Measurements from ENCODE around the gene COX7B2.

DNA sequence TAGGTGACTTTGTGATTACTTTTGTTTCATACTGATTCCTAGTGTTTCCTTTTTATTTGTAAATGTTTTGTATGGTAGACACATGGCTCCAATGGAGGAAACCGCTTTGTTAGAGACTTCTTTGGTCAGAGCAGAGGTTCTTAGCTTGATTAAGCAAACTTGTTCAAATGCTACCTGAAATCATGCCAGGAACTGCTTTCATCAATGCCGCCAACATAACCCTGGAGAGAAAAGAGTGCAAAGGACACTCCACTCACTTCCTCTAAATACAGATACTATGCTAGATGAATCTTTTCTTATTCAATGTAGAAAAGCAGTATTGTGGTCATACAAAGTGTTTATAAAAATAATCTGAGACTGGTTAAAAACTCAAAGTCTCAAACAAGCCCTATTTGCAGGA lies 25.7 kb upstream of the COX7B2 start:
- TF ChIP-seq, protein P1, sequence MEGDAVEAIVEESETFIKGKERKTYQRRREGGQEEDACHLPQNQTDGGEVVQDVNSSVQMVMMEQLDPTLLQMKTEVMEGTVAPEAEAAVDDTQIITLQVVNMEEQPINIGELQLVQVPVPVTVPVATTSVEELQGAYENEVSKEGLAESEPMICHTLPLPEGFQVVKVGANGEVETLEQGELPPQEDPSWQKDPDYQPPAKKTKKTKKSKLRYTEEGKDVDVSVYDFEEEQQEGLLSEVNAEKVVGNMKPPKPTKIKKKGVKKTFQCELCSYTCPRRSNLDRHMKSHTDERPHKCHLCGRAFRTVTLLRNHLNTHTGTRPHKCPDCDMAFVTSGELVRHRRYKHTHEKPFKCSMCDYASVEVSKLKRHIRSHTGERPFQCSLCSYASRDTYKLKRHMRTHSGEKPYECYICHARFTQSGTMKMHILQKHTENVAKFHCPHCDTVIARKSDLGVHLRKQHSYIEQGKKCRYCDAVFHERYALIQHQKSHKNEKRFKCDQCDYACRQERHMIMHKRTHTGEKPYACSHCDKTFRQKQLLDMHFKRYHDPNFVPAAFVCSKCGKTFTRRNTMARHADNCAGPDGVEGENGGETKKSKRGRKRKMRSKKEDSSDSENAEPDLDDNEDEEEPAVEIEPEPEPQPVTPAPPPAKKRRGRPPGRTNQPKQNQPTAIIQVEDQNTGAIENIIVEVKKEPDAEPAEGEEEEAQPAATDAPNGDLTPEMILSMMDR (IDR thresholded peaks at IDR 0.05; ENCODE audit: low read depth, low read length, missing input control): no peak
- no peak for TF ChIP-seq FOXA2 (IDR thresholded peaks at IDR 0.05)
- TF ChIP-seq HNF4G (IDR thresholded peaks at IDR 0.05): no peak
- no peak for TF ChIP-seq TAF1 (conservative IDR thresholded peaks at IDR 0.05)
- TF ChIP-seq GABPA (IDR thresholded peaks at IDR 0.05 in 1 of 2, conservative IDR thresholded peaks at IDR 0.05 in 1 of 2): no peak
- TF ChIP-seq, protein P2, sequence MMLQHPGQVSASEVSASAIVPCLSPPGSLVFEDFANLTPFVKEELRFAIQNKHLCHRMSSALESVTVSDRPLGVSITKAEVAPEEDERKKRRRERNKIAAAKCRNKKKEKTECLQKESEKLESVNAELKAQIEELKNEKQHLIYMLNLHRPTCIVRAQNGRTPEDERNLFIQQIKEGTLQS (IDR thresholded peaks at IDR 0.05): no peak
- no peak for TF ChIP-seq YY1 (IDR thresholded peaks at IDR 0.05)
- TF ChIP-seq, protein P3, sequence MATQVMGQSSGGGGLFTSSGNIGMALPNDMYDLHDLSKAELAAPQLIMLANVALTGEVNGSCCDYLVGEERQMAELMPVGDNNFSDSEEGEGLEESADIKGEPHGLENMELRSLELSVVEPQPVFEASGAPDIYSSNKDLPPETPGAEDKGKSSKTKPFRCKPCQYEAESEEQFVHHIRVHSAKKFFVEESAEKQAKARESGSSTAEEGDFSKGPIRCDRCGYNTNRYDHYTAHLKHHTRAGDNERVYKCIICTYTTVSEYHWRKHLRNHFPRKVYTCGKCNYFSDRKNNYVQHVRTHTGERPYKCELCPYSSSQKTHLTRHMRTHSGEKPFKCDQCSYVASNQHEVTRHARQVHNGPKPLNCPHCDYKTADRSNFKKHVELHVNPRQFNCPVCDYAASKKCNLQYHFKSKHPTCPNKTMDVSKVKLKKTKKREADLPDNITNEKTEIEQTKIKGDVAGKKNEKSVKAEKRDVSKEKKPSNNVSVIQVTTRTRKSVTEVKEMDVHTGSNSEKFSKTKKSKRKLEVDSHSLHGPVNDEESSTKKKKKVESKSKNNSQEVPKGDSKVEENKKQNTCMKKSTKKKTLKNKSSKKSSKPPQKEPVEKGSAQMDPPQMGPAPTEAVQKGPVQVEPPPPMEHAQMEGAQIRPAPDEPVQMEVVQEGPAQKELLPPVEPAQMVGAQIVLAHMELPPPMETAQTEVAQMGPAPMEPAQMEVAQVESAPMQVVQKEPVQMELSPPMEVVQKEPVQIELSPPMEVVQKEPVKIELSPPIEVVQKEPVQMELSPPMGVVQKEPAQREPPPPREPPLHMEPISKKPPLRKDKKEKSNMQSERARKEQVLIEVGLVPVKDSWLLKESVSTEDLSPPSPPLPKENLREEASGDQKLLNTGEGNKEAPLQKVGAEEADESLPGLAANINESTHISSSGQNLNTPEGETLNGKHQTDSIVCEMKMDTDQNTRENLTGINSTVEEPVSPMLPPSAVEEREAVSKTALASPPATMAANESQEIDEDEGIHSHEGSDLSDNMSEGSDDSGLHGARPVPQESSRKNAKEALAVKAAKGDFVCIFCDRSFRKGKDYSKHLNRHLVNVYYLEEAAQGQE (IDR thresholded peaks at IDR 0.05): no peak
- TF ChIP-seq, protein P4, sequence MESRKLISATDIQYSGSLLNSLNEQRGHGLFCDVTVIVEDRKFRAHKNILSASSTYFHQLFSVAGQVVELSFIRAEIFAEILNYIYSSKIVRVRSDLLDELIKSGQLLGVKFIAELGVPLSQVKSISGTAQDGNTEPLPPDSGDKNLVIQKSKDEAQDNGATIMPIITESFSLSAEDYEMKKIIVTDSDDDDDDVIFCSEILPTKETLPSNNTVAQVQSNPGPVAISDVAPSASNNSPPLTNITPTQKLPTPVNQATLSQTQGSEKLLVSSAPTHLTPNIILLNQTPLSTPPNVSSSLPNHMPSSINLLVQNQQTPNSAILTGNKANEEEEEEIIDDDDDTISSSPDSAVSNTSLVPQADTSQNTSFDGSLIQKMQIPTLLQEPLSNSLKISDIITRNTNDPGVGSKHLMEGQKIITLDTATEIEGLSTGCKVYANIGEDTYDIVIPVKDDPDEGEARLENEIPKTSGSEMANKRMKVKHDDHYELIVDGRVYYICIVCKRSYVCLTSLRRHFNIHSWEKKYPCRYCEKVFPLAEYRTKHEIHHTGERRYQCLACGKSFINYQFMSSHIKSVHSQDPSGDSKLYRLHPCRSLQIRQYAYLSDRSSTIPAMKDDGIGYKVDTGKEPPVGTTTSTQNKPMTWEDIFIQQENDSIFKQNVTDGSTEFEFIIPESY (IDR thresholded peaks at IDR 0.05): no peak
- TF ChIP-seq RAD21 (IDR thresholded peaks at IDR 0.05): no peak
- no peak for TF ChIP-seq EGR1 (IDR thresholded peaks at IDR 0.05; ENCODE audit: low read depth in 2 of 2)
- TF ChIP-seq, protein P5, sequence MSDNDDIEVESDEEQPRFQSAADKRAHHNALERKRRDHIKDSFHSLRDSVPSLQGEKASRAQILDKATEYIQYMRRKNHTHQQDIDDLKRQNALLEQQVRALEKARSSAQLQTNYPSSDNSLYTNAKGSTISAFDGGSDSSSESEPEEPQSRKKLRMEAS (IDR thresholded peaks at IDR 0.05): no peak
- peak; percentile 8 for TF ChIP-seq SP1 (IDR thresholded peaks at IDR 0.05)

All from liver (tissue), 3 donors.